GM21360 (cell line): ENCODE data around the gene COL6A2.
"Not testable (repeated sequence)": the region's sequence is repeated elsewhere in the genome, so short reads cannot be mapped to it uniquely, and the experiment has no call there.

Experiments
- ATAC-seq: cut with Tn5 transposase; IDR thresholded peaks from one replicate; pipeline ENCODE4 v1.9.1; 2021; ENCODE audit warnings: mild to moderate bottlenecking, moderate library complexity; ENCODE audit not compliant: unreplicated experiment

Gene COL6A2

GRCh38 chr21:46139686-46140085, 41.8 kb downstream of the COL6A2 start:
- ATAC-seq = no peak

- ATAC-seq = not testable (repeated sequence)
Observed at GRCh38 chr21:46140352-46141003, 42.6 kb downstream of the COL6A2 start.

GRCh38 chr21:46141767-46142581, 44.1 kb downstream of the COL6A2 start:
- ATAC-seq = no peak

GRCh38 chr21:46142582-46143473, 44.9 kb downstream of the COL6A2 start:
- ATAC-seq = no peak

GRCh38 chr21:46144464-46145070, 46.7 kb downstream of the COL6A2 start:
- no peak for ATAC-seq

- no peak for ATAC-seq
Observed at GRCh38 chr21:46145159-46145839, 47.4 kb downstream of the COL6A2 start.

GRCh38 chr21:46145840-46146691, 48.2 kb downstream of the COL6A2 start:
- ATAC-seq = no peak

GRCh38 chr21:46146856-46147255, 48.9 kb downstream of the COL6A2 start:
- ATAC-seq = no peak

- not testable (repeated sequence) for ATAC-seq
Observed at GRCh38 chr21:46147429-46147828, 49.5 kb downstream of the COL6A2 start.

- ATAC-seq = no peak
Observed at GRCh38 chr21:46148106-46148505, 50.2 kb downstream of the COL6A2 start.

- no peak for ATAC-seq
Observed at GRCh38 chr21:46149205-46149901, 51.4 kb downstream of the COL6A2 start.

GRCh38 chr21:46150073-46150472, 52.2 kb downstream of the COL6A2 start:
- ATAC-seq = no peak

GRCh38 chr21:46150491-46151121, 52.7 kb downstream of the COL6A2 start:
- ATAC-seq = no peak

- ATAC-seq = no peak
Observed at GRCh38 chr21:46151261-46151988, 53.5 kb downstream of the COL6A2 start.

- no peak for ATAC-seq
Observed at GRCh38 chr21:46151989-46152926, 54.3 kb downstream of the COL6A2 start.

GRCh38 chr21:46152927-46153246, 55.0 kb downstream of the COL6A2 start:
- ATAC-seq = no peak
